CD4-positive, alpha-beta T cell (primary cell): Measurements from ENCODE around the gene NSFL1C. TPM values are rescaled to one million over a fixed set of nuclear protein-coding genes. Genes with fewer than 3 reads are reported as not detected.

Experiments
- ATAC-seq: fragments of 200-7000 bp; cut with Tn5 transposase; one replicate; pipeline ENCODE4 v1.10.0; 2022; ENCODE audit warnings: mild to moderate bottlenecking; ENCODE audit not compliant: poor library complexity
- CTCF ChIA-PET: fragments of 350-600 bp; sonication (Branson Sonifier 250); formaldehyde crosslinking; loops from one replicate; lab custom pipeline; 2021; ENCODE audit warnings: antibody characterized with exemption, inconsistent platforms; lab: Charles Lee
- POLR2A ChIA-PET: fragments of 350-600 bp; sonication (Branson Sonifier 250); formaldehyde crosslinking; loops from one replicate; lab custom pipeline; 2021; ENCODE audit warnings: antibody characterized with exemption, inconsistent platforms; lab: Charles Lee
- DNase-seq, 14 experiments: peaks; one replicate each; pipeline ENCODE4 v3.0.0-alpha.2; 2013 to 2020; ENCODE audit warnings: mixed read lengths in 2 of 14
- H3K27ac ChIP-seq, 2 donors: one replicate each; pipeline versions ENCODE4 v1.5.1 to v1.7.0; 2013; ENCODE audit warnings: low read length in 2 of 2, low read depth in 1 of 2, mild to moderate bottlenecking in 1 of 2
- H3K27me3 ChIP-seq, 2 experiments: 1 replicate in 1 of 2; 2 replicates in 1 of 2; pipeline versions ENCODE4 v1.6.1 to v1.7.0; 2013; ENCODE audit warnings: low read length in 2 of 2, control low read depth in 1 of 2, mild to moderate bottlenecking in 1 of 2, moderate library complexity in 1 of 2; ENCODE audit not compliant: insufficient read depth in 2 of 2, control insufficient read depth in 1 of 2
- H3K36me3 ChIP-seq: one replicate; pipeline ENCODE4 v1.6.1; 2013; ENCODE audit warnings: low read length, control low read depth; ENCODE audit not compliant: insufficient read depth
- H3K4me1 ChIP-seq: one replicate; pipeline ENCODE4 v1.6.1; 2013; ENCODE audit warnings: low read length, control low read depth; ENCODE audit not compliant: insufficient read depth
- H3K4me3 ChIP-seq: one replicate; pipeline ENCODE4 v1.5.1; 2013; ENCODE audit warnings: mild to moderate bottlenecking, low read length, moderate library complexity
- H3K9me3 ChIP-seq, 2 experiments: 1 replicate in 1 of 2; 2 replicates in 1 of 2; pipeline versions ENCODE4 v1.6.1 to v1.7.0; 2013; ENCODE audit warnings: low read length in 2 of 2, mild to moderate bottlenecking in 2 of 2, control low read depth in 1 of 2, moderate library complexity in 1 of 2; ENCODE audit not compliant: control insufficient read depth in 1 of 2, insufficient read depth in 1 of 2
- H3K27ac Mint-ChIP-seq: one replicate; pipeline ENCODE4 v1.8.0; 2020; ENCODE audit warnings: mixed read lengths
- H3K27me3 Mint-ChIP-seq: one replicate; pipeline ENCODE4 v1.8.0; 2021; ENCODE audit warnings: mixed read lengths
- H3K36me3 Mint-ChIP-seq: one replicate; pipeline ENCODE4 v1.8.0; 2021; ENCODE audit warnings: low read depth, mixed read lengths
- H3K4me1 Mint-ChIP-seq: one replicate; pipeline ENCODE4 v1.8.0; 2021; ENCODE audit warnings: low read depth, mixed read lengths
- H3K4me3 Mint-ChIP-seq: one replicate; pipeline ENCODE4 v1.8.0; 2020; ENCODE audit warnings: mild to moderate bottlenecking, mixed read lengths
- H3K9me3 Mint-ChIP-seq: one replicate; pipeline ENCODE4 v1.8.0; 2020; ENCODE audit warnings: mixed read lengths
- intact Hi-C, 2 experiments: fragments of 100-400 bp; cut with DNase I in 1 of 2; cut with micrococcal nuclease in 1 of 2; formaldehyde crosslinking; loops; one replicate each; pipeline versions ENCODE4 v1.15.1 to v1.9.0; 2023 to 2025; cut with DNase I, micrococcal nuclease
- total RNA-seq, 174 experiments: library from RNA in 2 of 174; stranded (reverse) in 2 of 174; gene quantifications; one replicate each; pipeline ENCODE4 v1.2.3 and lab custom pipeline; 2021 to 2026
- TF ChIP-seq, protein P1 (sequence below): fragments of 200-600 bp; IDR thresholded peaks from one replicate; pipeline ENCODE4 v1.8.0; 2022; ENCODE audit warnings: antibody characterized with exemption, mild to moderate bottlenecking

The NSFL1C gene
- total RNA-seq, 2 experiments from 2014 or later, result 53.2 to 53.4 TPM

GRCh38 chr20:1427457-1428054 is 39.1 kb downstream of the NSFL1C start:
- no peak overlapping the region for H3K4me3 Mint-ChIP-seq
- no peaks in the 10 kb centered on the region for H3K27me3 Mint-ChIP-seq
- ChIA-PET POLR2A (no interaction called here), CTCF (no interaction called here)
- intact Hi-C loops, result no loop called here
- ATAC-seq (no peak), DNase-seq (no peak)
- H3K9me3 Mint-ChIP-seq, result no peaks in the 10 kb centered on the region
- Histone ChIP-seq H3K4me1 (peaks cover 2% of the 10 kb centered on the region), H3K36me3 (no peaks in the 10 kb centered on the region), H3K9me3 (no peaks in the 10 kb centered on the region), H3K27me3 (no peaks in the 10 kb centered on the region), H3K4me3 (no peak overlapping the region), H3K27ac (no peak overlapping the region)
- TF ChIP-seq, protein P1, sequence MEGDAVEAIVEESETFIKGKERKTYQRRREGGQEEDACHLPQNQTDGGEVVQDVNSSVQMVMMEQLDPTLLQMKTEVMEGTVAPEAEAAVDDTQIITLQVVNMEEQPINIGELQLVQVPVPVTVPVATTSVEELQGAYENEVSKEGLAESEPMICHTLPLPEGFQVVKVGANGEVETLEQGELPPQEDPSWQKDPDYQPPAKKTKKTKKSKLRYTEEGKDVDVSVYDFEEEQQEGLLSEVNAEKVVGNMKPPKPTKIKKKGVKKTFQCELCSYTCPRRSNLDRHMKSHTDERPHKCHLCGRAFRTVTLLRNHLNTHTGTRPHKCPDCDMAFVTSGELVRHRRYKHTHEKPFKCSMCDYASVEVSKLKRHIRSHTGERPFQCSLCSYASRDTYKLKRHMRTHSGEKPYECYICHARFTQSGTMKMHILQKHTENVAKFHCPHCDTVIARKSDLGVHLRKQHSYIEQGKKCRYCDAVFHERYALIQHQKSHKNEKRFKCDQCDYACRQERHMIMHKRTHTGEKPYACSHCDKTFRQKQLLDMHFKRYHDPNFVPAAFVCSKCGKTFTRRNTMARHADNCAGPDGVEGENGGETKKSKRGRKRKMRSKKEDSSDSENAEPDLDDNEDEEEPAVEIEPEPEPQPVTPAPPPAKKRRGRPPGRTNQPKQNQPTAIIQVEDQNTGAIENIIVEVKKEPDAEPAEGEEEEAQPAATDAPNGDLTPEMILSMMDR, result no peak
- peaks cover 5% of the 10 kb centered on the region for H3K4me1 Mint-ChIP-seq
- H3K36me3 Mint-ChIP-seq, result no peaks in the 10 kb centered on the region
- no peak overlapping the region for H3K27ac Mint-ChIP-seq

GRCh38 chr20:1426231-1426849 is 40.3 kb downstream of the NSFL1C start:
- CTCF ChIA-PET, result no interaction called here
- H3K4me1 ChIP-seq, result peaks cover 3% of the 10 kb centered on the region
- no peak for DNase-seq
- no peak overlapping the region for H3K4me3 ChIP-seq
- Mint-ChIP-seq H3K27ac (no peak overlapping the region), H3K9me3 (peaks cover 2% of the 10 kb centered on the region), H3K4me1 (peaks cover 5% of the 10 kb centered on the region), H3K36me3 (no peaks in the 10 kb centered on the region), H3K4me3 (no peak overlapping the region), H3K27me3 (no peaks in the 10 kb centered on the region)
- ATAC-seq, result no peak
- POLR2A ChIA-PET, result no interaction called here
- intact Hi-C loops, result no loop called here
- TF ChIP-seq, protein P1, result no peak
- no peaks in the 10 kb centered on the region for H3K36me3 ChIP-seq
- no peaks in the 10 kb centered on the region for H3K27me3 ChIP-seq
- no peak overlapping the region for H3K27ac ChIP-seq
- peaks cover 0 to 3% of the 10 kb centered on the region in 2 experiments for H3K9me3 ChIP-seq

- H3K27ac ChIP-seq, result no peak overlapping the region
- no peaks in the 10 kb centered on the region for H3K36me3 ChIP-seq
- Mint-ChIP-seq H3K36me3 (no peaks in the 10 kb centered on the region), H3K4me1 (peaks cover 5% of the 10 kb centered on the region), H3K4me3 (no peak overlapping the region), H3K9me3 (peaks cover 6% of the 10 kb centered on the region), H3K27me3 (no peaks in the 10 kb centered on the region), H3K27ac (no peak overlapping the region)
- peaks cover 3% of the 10 kb centered on the region for H3K4me1 ChIP-seq
- no peaks in the 10 kb centered on the region for H3K27me3 ChIP-seq
- intact Hi-C loops, result no loop called here
- no peak for DNase-seq
- peaks cover 7 to 18% of the 10 kb centered on the region in 2 experiments for H3K9me3 ChIP-seq
- CTCF ChIA-PET, result no interaction called here
- no peak overlapping the region for H3K4me3 ChIP-seq
- ATAC-seq, result no peak
- POLR2A ChIA-PET, result no interaction called here
- TF ChIP-seq, protein P1, result no peak
These were observed 42.3 kb downstream of the NSFL1C start for GRCh38 chr20:1424336-1424735.
